ENCODE measurements around the gene NDUFAF3.

GRCh38 chr3:49017229-49017970 lies 4.5 kb upstream of the NDUFAF3 start:
- TF ChIP-seq POLR2A (IDR thresholded peaks at IDR 0.05) (no peak), CTCF (IDR thresholded peaks at IDR 0.05) (no peak), POLR2AphosphoS5 (IDR thresholded peaks at IDR 0.05) (no peak), EP300 (IDR thresholded peaks at IDR 0.05) (no peak)

Data from gastroesophageal sphincter (tissue), 3 donors.